HG02610 (cell line): ENCODE data around the gene RGL4.
"Not testable (repeated sequence)": the region's sequence is repeated elsewhere in the genome, so short reads cannot be mapped to it uniquely, and the experiment has no call there.

ENCODE experiments used
- ATAC-seq: cut with Tn5 transposase; IDR thresholded peaks from one replicate; pipeline ENCODE4 v1.9.1; 2021; ENCODE audit warnings: mild to moderate bottlenecking, moderate library complexity; ENCODE audit not compliant: unreplicated experiment

Gene RGL4, protein sequence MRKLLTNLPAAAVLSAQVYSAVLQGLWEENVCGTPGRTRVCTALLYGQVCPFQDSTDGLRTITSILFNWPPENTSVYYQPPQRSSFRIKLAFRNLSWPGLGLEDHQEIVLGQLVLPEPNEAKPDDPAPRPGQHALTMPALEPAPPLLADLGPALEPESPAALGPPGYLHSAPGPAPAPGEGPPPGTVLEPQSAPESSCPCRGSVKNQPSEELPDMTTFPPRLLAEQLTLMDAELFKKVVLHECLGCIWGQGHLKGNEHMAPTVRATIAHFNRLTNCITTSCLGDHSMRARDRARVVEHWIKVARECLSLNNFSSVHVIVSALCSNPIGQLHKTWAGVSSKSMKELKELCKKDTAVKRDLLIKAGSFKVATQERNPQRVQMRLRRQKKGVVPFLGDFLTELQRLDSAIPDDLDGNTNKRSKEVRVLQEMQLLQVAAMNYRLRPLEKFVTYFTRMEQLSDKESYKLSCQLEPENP

DNA sequence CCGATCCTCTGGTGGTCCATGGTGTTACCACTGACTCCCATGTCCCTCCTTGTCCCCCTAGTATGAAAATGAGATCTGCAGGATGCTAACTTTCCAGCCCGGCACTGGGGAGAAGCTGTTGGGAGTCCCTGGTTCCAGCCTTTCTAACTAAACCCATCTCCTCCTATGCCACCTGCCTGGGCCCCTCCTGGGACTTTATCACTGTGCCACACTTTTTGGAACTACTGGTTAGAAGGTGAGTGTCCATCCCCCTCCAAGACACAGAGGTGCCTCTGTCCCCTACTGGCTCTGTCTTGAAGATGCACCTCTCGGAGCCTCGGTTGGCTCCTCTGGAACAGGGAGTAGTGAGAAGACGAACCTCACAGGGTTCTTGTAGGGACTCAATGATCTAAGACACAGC, at the start of gene RGL4:
Gene RGL4 (plus strand): TSS at position 301 of the 400 bp plus-strand sequence. CDS start 1,018 bp downstream, outside the sequence.
- no peak for ATAC-seq

- not testable (repeated sequence) for ATAC-seq
Measured at GRCh38 chr22:23646526-23646925, 44.3 kb upstream of the RGL4 start.

- ATAC-seq = no peak
Measured at GRCh38 chr22:23649071-23649501, 41.7 kb upstream of the RGL4 start.

DNA sequence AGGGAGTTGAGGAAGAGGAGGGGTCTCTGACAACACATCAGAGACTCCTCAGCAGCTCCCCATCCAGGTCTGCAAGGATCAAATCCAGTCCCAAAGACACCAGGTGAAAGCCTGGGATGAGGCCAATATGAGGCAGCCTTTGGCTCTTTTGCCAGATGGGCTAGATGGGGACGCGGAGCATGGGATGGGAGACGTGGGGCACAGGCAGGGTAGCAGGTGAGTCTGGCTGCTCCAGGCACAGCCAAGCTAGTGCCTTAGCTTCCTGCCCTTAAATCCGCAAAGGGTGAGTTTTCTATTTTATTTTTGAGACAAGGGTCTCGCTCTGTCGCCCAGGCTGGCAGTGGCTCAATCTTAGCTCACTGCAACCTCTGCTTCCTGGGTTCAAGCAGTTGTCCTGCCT, 39.1 kb upstream of the RGL4 start:
- ATAC-seq = no peak

DNA sequence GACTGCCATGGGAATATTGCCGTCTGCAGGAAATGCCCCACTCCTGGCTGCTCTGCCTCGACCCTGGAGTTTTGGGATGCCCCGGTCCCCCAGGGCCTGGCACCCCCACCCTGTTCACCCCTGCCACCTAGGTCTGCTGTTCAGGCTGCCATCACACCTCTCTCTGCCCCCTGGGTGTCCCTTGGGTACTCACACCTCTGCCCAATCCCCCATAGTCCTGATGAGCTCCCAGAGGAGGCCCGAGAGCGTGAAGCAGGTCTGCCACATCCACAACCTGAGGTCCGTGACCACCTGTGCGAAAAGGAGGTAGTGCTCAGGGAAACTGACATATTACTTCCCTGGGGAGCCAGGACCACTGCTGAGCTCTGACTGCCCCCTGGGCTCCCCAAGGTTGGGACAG, 38.5 kb upstream of the RGL4 start:
- ATAC-seq = no peak

- no peak for ATAC-seq
Measured at GRCh38 chr22:23652711-23653110, 38.1 kb upstream of the RGL4 start.

DNA sequence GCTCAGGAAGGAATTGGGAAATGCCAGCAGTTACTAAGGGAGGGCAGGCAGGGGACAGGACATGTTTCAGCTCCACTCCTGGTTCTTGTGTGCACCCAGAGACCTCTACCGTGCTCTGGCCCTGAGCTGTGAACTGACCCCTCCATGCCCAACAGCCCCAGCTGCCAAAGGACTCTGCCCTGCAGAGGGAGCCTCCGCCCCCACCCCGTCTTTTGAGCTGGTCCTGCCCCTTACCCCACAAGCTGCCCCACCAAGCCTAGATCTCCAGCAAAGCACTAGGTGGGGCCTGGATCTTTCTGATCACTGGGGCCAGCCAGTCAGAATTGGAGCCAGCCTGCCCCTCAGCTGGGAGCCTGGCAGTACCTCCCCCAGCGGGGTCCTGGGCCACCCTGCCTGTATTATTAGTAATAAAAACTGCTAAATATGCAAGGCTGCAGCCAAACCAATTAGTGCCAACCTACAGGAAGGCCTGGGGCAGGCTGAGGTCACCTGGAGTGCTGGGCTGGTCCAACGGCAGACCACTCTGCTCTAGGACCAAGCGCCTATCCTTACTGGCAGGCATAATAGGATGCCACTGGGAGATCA, 34.8 kb upstream of the RGL4 start:
- ATAC-seq = no peak

DNA sequence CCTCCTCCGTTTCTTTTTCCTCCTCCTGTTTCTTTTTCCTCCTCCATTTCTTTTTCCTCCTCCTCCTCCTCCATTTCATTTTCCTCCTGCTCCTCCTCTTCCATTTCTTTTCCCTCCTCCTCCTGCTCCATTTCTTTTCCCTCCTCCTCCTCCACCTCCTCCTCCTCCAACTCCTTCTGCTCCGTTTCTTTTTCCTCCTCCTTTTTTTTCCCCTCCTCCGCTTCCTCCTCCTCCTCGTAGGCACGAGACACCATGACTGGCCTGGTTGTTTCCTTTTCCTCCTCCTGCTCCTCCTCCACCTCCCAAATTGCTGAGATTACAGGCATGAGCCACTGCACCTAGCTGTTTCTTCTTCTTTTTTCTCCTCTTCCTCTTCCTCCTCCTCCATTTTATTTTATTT, 33.1 kb upstream of the RGL4 start:
- no peak for ATAC-seq

GRCh38 chr22:23660381-23660780, 30.4 kb upstream of the RGL4 start:
- not testable (repeated sequence) for ATAC-seq

GRCh38 chr22:23670378-23671295, 20.2 kb upstream of the RGL4 start:
- ATAC-seq = no peak

DNA sequence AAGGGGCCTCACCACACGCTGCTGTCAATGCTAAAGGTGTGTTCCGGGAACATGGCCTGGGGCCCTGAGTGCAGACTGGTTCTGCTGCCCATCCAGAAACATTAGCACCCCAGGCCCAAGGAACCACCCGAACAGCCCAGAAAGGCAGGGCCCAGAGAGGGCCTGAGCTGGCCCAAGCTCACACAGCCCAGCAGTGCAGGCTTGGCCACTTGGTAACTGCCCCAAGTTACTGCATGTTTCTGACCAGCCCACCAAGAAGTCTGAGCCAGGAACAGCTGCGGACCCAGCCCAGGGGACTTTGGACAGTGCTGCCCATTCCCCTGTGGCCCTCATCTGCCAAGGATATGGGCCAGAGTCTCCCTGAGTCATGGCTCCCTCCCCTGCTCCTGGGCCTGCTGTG, 19.4 kb upstream of the RGL4 start:
- not testable (repeated sequence) for ATAC-seq

GRCh38 chr22:23672307-23673049, 18.3 kb upstream of the RGL4 start:
- ATAC-seq = not testable (repeated sequence)

DNA sequence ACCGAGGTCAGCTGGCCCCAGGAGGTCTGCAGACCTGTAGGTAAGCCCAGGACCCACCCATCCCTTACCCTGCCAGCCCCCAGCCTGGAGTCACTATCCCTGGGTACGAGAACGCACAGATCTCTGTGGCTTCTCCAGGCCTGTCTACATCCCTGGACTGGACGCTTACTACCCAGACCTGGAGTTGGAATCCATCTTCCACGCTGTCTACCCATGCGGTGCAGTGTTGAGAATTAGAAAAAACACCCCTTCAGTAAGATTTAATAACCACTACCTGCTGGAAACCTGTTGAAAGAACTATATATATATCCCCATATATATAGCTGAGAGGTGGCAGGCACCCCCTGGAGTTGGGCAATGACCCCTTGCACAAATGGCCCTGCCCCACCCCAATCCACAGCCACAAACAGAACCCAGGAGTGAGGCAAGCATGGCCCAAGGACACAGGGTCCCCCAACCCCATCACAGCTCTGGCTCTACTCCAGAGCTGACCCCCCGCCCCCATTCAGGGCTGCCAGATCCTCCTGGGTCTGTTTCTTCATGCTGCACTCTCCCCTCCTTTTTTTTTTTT, 17.7 kb upstream of the RGL4 start:
- ATAC-seq = no peak

- no peak for ATAC-seq
Measured at GRCh38 chr22:23673826-23674690, 16.8 kb upstream of the RGL4 start.

DNA sequence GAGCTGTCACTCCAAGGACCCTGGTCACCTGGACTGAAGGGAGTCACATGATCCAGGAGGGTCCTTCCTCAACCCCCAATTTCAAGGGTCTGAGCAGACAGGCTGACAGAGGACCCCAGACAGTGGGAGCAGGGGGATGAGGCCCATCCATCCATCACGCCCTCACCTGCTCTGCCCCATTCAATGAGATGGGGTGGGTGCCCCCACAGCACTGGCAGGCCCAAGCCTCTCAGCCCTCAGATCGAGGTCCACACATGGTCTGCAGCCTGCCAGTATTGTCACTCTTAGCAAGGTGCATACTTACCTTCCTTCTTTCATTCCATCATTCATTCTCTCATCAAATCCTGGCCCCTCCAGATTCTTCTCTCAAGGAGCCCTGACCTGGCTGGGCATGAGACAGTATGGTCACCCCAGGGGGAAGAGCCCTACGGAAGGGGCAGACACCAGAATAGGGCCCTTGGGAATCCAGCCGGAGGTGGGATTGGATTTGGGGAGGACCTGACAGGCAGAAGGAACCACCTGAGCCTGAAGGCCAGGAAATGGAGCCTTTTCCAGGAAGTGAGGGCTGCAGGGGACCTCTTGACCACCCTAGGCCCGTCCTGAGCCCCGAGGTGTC, 15.8 kb upstream of the RGL4 start:
- ATAC-seq = not testable (repeated sequence)

DNA sequence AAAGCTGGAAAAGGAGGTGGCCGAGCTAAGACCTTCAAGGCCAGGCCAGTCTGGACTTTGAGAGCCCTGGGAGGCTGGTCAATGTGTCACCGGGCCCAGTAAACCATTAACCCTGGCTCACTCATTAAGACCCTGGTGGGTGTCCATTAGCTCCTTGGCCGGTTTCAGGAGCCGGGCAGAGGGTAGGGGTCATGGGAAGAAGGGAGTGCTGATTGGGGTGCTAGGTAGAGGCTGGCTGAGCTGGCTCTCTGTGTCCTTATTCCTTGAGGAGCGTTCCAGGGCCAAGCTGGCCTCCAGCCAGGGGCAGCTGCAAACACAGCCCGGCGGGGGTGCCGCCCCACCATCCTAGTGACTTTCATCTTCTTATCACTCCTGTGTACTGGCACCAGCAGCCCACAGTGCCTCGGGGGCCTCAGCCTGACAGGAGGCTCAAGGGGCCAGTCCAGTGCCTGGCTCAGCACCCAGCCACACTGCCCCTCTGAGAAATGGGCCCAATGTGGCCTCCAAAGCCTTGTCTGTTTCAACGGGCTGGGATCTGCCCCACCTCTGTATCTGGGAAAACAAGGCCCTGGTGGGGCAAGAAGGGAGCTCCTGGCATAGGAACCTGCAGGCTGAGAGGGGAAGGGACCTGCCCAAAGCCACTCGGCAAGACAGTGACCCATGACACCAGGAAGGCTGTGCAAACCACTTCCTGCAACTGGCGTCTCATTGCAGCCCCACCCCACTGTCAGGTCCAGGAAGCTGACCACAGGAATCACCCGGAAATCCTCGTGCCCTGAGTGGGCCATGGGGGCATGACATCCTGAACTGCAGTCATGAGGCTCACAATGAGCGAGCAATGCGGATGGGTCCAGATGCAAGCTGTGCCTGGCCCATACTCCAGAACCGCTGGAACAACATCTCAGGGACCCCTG, 15.1 kb upstream of the RGL4 start:
- no peak for ATAC-seq

- ATAC-seq = not testable (repeated sequence)
Measured at GRCh38 chr22:23676841-23677700, 13.7 kb upstream of the RGL4 start.
